NCI-H524 (cell line): ENCODE data around the gene GLYR1.
"Not testable (repeated sequence)": the region's sequence is repeated elsewhere in the genome, so short reads cannot be mapped to it uniquely, and the experiment has no call there.

Experiments used
- DNase-seq, 2 experiments: peaks; one replicate each; lab custom pipeline; 2025; lab: John Stamatoyannopoulos, UW

The GLYR1 gene

GRCh38 chr16:4846901-4847773 is at the start of gene GLYR1, which contains the start of gene UBN1:
GLYR1 (minus strand) TSS chr16:4847288; CDS start chr16:4847265, 23 bp downstream.
UBN1 (plus strand) TSS chr16:4847481; CDS start chr16:4852918, 5,437 bp downstream.
- peak; percentile 95 to 97 for DNase-seq

- DNase-seq: not testable (repeated sequence)
Observed at GRCh38 chr16:4896761-4897160, 49.7 kb upstream of the GLYR1 start.

- no peak for DNase-seq
Observed at GRCh38 chr16:4895366-4895765, 48.3 kb upstream of the GLYR1 start.

GRCh38 chr16:4894276-4895150 is 47.4 kb upstream of the GLYR1 start:
- peak in 1 of 2 experiments; percentile 23 for DNase-seq

GRCh38 chr16:4893103-4893862 is 46.2 kb upstream of the GLYR1 start:
- no peak for DNase-seq

- no peak for DNase-seq
Observed at GRCh38 chr16:4892361-4893102, 45.4 kb upstream of the GLYR1 start.

GRCh38 chr16:4891886-4892216 is 44.8 kb upstream of the GLYR1 start:
- no peak for DNase-seq

- DNase-seq: no peak
Observed at GRCh38 chr16:4891097-4891885, 44.2 kb upstream of the GLYR1 start.

- no peak for DNase-seq
Observed at GRCh38 chr16:4890686-4891085, 43.6 kb upstream of the GLYR1 start.

GRCh38 chr16:4890026-4890425 is 42.9 kb upstream of the GLYR1 start:
- no peak for DNase-seq

- no peak for DNase-seq
Observed at GRCh38 chr16:4888428-4889135, 41.5 kb upstream of the GLYR1 start.

GRCh38 chr16:4886151-4886550 is 39.1 kb upstream of the GLYR1 start:
- DNase-seq: no peak

GRCh38 chr16:4884972-4885874 is 38.1 kb upstream of the GLYR1 start:
- no peak for DNase-seq

GRCh38 chr16:4884209-4884608 is 37.1 kb upstream of the GLYR1 start:
- DNase-seq: no peak

- DNase-seq: no peak
Observed at GRCh38 chr16:4883501-4883900, 36.4 kb upstream of the GLYR1 start.

GRCh38 chr16:4882633-4883285 is 35.7 kb upstream of the GLYR1 start:
- no peak for DNase-seq

- peak in 1 of 2 experiments; percentile 25 for DNase-seq
Observed at GRCh38 chr16:4882000-4882632, 35.0 kb upstream of the GLYR1 start.
